Activated CD8-positive, alpha-beta memory T cell treated with anti-CD3 and anti-CD28 coated beads, Interleukin-2, amount 50 U/mL, for 24 hours (primary cell): Measurements from ENCODE around the gene MSX2.

Experiments
- DNase-seq: peaks from one replicate; pipeline ENCODE4 v3.0.0-alpha.2; 2020; ENCODE audit errors: extremely low read depth

Gene MSX2

DNA sequence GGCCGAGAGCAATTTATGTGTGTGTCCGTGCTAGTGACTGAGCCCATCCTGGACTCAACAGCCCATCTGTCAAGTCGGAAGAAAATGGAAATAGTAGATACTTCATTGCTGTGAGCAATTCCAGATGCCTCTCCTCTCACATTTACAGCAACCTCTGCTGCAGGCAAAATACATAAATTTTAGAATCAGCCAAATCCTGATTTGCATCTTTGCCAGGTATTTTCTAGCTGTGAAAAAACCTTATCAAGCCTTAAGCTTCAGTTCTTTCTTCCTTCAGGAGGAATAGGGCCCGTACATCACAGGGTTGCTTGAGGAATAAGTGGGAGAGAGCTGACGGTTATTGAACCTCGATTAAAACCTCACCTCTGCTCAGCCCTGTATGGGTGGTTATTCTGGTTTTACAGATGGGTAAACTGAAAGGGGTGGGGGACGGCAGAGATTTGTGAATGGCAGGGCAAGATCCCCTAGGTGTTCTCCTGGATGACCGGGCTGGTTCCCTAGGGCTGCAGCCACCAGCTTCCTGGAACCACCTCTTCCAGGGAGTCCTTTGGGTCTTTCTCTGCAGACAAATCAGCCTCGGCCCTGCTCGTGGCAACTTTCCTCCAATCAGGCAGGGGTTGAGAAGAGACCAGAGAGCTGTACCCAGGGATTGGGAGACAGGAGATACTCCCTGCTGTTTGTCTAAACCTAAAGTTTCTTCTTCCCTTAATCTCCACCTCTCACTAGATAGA, 5.3 kb upstream of the MSX2 start:
- DNase-seq, result no peak

- DNase-seq, result no peak
These were observed 4.4 kb upstream of the MSX2 start for GRCh38 chr5:174719793-174720611.

DNA sequence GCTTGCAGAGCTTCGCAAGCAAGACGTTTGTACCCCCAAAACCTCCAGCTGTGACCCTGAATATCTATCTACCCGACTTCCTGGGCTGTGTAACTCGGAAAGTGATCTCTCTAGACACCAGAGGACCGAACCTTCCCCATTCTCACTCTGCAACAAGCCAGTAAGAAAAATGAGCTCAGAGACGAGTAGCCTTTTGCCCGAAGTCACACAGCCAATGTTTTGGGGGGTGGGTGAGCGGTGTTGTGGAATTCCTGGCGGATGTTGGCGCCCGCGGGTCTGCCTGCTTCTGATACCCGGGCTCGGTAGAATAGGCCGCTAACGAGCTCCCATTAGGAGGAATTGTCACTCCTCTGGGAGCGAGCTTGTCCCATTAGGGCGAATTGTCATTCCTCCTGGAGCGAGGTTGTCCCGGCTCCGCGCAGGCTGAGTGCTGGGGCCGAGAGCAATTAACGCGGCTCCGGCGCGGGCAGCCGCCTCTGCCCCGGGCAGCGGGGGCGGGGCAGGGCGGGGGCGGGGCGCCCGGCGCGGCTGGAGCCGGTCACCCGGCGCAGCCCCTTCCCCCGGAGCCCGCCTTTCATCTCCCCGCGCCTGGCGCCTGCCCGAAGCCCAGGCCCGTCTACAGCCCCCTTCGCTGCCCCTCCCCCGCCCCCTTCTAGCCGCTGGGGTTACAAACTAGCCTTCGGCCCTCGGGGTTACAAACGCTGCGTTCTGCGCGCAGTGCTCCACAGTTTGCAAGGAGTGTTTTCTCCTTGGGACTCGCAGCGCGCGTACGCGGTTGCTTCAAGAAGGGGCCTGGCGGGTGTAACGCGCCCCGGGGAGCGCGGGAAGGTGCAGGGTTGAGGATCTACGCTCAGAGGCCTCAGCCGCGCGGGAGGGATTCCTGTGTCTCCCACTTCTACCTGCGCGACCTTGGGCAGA, 3.5 kb upstream of the MSX2 start:
- DNase-seq, result no peak

GRCh38 chr5:174721530-174722432, 2.6 kb upstream of the MSX2 start:
- DNase-seq, result no peak

DNA sequence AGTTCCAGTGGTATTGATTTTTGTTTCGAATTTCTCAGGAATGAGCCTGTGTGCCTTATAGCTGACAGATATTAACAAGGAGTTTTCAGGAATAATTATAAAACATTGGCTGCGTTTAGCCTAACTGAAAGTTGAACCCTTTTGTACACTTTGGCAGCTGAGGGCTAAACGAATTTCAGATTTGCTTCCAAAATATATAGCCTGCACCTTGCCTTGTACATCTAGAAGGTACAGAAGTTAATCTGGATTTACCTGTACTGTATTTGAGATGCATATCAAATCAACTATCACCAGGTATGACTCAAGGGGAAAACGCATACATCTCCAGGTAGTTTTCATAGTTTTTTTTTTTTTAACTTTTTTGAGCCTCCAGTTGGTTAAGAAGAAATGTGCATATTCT, 1.9 kb upstream of the MSX2 start:
- no peak for DNase-seq

GRCh38 chr5:174723315-174723978, 935 bp upstream of the MSX2 start:
- DNase-seq, result no peak

GRCh38 chr5:174723979-174724483, 351 bp upstream of the MSX2 start:
- DNase-seq, result no peak

GRCh38 chr5:174725261-174725990, 1.0 kb downstream of the MSX2 start:
- no peak for DNase-seq

DNA sequence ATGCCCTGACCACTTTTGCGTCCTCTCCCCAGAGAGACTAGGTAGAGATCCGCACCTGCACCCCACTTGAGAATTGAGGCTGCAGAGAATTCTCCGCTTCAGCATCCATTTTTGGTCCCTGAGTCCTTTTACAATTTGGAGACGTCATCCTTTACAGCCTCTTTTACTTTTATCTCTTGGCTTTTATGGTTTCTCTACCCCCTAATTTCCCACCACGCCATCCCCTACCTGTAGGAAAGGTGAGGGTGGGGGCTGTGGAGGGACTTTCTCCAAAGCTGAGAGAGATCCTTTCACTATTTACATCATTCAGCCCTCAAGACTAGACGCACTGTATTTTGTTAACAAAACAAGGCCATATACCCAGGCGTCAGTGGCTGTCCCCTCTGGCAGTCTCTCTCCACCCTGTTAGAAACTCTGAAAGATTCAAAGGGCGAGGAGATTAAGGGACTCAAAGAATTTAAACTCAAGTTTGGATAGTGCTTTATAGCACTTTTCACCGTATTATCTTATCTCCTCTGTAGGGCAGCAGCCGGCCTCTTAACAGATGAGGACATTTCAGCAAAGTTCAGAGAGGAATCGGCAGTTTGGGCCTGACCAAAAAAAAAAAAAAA, 1.7 kb downstream of the MSX2 start:
- no peak for DNase-seq

DNA sequence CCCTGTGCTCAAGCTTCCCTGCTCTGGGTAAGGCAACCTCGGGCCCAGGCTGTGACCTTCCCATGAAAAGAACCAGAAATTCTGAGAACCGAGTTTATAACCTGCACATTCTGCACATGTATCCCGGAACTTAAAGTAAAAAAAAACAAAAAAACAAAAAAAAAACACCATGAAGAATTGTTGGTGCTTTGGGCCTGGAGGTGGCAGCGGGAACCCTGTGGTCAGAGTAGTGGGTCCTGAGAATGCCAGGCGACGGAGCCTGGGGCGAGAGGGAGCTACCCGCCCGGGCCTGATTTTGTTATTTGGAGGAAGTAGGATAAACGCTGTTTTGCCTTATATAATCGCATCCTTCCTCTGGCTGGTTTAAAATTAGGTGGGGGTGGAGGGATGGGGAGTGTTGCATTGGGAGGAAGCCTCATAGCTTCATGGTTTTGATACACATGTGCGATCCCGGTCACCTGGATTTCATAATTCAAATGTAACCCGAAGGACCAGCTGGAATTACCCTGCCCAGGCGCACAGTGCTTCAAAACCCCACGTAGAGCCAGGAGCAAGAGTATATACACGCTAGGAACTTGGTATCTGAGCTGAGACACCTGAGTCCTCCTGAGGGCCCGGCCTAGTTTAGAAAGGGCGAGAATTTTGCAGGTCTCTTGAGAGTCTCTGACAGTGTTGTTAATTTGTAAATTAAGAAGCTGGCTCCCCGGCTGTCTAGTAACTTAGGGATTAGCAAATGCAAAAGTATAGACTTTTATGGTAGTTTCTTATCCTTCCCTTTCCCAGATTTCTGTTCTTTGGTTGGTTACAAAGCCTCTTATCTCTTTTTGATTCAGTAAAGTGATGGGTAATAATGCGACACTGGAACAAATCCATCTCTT, 2.8 kb downstream of the MSX2 start:
- DNase-seq, result no peak

DNA sequence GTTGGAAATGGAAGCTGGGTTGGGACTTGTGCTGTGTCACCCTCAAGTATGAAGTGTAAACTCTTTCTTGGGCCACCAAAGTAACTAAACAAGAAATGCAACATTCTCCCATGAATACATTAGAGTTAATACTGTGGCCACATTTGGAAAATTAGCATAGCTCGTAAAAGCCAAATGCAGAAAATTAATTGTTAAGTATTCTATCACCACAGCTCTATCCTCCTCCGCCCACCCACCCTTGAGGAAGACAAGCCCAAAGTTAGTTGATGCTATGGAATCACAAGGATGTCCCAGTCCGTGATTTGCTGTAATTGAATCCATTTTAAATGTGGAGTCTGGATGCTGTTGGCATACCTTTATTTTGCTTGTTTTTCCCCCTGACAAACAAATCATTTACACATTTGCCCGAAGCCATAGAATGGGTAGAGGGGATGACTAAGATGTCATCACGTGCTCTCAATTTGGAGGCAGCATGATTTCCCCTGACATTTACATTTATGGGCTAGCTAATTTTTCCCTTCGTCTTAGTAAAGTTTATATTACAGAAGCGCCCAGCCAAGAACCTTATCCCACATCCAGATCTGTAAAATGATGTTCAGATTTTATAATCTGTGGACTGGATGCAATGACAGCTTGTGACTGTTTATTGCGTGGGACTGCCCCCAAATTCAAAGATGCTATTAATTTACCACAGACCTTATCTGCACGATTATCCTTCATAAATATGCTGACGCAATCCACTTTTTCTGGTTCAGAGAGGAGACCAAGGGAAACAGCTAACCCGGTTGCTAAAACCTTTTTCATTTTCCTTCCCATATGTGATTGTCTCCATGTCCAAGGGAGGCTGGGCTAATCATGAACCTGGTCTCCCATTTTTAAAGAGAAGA, 3.7 kb downstream of the MSX2 start:
- no peak for DNase-seq

- no peak for DNase-seq
These were observed 4.8 kb downstream of the MSX2 start for GRCh38 chr5:174729075-174729680.

DNA sequence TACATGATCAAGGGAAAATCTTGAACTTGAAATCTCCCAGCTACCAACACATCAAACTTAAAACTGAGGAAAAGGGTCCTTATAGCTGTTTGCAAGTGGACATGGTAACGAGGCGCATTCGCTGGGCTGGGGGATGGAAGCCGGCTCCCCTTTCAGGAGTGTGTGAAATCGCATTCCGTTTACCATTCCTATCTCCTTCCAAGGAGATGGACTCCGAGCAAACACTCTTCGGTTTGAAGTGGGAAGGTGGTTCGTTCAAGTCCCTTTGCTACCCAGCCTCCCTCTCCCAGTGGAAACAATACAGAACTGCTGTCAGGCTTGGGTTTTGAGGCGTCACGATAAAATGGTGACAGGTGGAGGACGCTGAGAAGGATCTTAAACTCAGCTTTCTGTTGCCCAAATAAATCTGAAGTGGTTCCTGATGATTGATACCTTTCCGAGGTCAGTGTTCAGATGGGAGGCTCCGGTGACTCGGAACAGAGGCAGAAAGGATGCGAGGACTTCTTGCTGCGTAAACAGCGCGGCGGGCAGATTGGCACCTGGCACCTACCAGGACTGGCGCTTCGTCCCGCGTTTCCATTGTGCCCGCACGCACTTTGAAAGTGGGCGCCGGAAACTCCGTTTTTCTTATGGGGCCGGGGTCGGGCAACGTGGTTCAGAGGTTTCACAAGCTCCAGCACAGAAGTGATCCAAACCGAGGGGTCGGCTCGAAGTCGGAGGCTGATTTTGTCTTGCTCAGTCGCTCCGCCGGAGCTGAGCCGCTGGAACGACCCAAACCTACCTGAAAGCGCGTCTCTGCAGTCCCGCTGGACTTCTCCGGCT, 7.0 kb downstream of the MSX2 start:
- no peak for DNase-seq

- no peak for DNase-seq
These were observed 7.9 kb downstream of the MSX2 start for GRCh38 chr5:174732036-174733020.
